ENCODE measurements around the gene AMHR2.
"Not testable (repeated sequence)": the region's sequence is repeated elsewhere in the genome, so short reads cannot be mapped to it uniquely, and the experiment has no call there.

Gene AMHR2

DNA sequence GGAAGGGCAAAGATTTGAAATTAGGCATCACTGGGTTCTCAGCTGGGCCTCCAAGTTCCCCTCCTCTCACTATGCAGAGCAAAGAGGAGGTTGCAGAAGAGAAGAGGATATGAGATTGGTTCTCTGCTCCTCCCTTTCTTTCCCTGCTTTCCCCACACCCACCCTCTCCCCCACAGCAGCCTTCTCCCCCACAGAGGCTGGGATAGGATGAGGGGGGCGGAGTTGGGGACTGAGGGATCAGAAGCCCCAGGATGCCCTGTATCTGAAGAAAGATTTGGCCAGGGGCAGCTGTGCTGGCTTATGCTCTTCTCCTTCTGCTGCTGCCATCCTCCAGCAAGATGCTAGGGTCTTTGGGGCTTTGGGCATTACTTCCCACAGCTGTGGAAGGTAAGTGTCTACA, at the start of gene AMHR2:
AMHR2 (plus strand) TSS at position 259 of the 400 bp plus-strand sequence; CDS start at position 339, 80 bp downstream.
- DNase-seq (ENCODE audit: low spot score) = no peak

DNA sequence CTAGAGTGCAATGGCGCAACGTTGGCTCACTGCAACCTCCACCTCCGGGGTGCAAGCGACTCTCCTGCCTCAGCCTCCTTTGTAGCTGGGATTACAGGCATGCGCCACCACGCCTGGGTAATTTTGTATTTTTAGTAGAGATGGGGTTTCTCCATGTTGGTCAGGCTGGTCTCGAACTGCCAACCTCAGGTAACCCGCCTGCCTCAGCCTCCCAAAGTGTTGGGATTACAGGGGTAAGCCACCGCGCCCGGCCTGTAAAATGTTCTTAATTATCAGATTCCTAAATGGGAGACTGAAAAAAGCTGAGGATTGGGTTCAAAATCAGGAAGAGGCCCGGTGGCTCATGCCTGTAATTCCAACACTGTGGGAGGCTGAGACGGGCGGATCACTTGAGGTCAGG, 49.4 kb upstream of the AMHR2 start:
- not testable (repeated sequence) for DNase-seq (ENCODE audit: low spot score)

DNA sequence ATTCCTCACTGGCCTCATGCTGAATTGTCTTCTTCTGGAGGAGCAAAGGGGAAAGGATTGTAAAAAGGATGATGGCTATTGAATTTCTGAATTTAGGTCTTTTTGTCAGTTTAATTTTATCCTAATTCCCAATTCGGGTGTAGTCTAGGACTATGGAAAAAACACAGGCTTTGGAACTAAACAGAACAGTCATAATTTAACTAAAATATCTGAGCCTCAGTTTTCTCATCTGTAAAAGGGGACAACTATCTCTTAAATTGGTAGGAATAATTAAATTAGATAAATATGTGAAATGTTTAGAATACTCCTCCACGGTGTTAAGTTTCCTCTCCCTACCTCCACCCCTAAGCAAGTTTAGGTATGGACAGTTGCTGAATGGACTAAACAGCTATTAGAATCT, 46.9 kb upstream of the AMHR2 start:
- DNase-seq (ENCODE audit: low spot score) = no peak

DNA sequence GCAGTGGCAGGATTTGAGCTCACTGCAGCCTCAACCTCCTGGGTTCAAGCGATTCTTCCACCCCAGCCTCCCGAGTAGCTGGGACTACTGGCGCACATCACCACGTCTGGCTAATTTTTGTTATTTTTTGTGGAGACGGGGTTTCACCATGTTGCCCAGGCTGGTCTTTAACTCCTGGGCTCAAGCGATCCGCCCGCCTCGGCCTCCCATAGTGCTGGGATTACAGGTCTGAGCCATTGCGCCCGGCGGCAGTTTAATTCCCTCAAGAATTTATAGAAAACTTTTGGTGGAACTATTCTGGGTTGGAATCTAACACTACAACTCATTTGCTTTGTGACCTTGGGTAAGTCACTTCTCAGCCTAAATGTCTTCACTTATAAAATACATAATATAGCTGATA, 45.4 kb upstream of the AMHR2 start:
- no peak for DNase-seq (ENCODE audit: low spot score)

DNA sequence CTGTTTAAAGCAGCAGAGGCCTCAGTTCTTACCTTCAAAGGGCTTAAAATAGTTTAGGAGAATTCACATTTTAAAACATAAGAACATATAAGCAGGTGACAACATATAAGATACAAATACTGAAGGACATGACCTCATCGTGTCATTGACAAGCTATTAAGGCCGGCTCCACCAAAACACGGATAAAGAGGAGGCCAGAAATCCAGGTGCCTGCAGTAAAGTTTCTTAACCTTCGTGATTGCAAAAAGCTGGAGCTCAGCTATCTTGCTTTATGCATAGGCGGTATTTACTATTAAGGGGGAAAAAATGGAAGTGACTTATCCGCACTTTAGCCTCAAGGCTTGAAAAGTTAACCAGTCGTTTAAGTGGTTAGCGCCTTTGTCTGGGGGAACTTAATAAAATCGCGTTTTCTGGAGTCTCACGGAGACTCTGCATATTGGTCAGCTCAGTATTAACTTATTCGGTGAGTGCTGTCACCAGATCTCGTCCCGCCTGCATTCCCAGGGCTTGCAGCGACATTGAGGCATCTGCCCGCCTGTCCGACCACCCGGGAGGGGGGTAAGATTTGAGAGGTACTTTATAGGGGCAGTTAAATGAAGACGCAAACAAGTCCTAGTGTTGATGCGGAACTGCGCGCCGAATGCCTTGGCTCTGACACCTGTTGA, 44.8 kb upstream of the AMHR2 start:
- DNase-seq (ENCODE audit: low spot score) = no peak

DNA sequence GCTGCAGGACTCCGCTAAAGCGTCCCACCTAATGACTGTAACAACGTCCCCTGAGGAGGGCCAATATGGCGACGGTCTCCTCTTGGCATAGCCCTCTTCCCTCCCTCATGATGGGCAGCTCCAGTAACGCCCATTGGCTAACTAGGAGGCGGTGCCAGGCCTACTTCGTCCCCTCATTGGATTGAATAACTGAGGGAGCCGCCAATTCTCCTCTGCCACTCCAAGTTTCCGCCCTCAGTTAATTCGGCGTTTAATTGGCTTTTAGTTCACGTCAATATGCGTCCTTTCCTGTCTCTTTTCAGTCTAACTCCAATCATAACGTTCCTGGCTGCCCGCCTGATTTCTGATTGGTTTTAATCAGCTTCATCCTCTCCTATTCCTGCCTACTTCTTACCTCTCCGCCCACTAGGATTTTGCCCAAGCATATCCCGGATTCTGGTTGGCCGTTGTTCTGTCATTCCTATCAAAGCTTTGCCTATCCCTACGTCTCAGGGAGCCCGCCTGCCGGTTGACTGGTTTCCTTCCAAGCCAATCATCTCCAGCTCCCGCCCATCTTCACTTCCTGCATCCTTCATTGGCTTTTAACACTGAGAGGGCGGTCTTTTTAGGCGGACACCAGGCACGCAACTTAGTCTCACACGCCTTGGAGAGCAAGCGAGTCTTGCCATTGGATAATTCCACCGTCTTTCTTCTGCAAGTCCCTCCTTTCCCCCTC, 44.1 kb upstream of the AMHR2 start:
- DNase-seq (ENCODE audit: low spot score) = peak; percentile 93

DNA sequence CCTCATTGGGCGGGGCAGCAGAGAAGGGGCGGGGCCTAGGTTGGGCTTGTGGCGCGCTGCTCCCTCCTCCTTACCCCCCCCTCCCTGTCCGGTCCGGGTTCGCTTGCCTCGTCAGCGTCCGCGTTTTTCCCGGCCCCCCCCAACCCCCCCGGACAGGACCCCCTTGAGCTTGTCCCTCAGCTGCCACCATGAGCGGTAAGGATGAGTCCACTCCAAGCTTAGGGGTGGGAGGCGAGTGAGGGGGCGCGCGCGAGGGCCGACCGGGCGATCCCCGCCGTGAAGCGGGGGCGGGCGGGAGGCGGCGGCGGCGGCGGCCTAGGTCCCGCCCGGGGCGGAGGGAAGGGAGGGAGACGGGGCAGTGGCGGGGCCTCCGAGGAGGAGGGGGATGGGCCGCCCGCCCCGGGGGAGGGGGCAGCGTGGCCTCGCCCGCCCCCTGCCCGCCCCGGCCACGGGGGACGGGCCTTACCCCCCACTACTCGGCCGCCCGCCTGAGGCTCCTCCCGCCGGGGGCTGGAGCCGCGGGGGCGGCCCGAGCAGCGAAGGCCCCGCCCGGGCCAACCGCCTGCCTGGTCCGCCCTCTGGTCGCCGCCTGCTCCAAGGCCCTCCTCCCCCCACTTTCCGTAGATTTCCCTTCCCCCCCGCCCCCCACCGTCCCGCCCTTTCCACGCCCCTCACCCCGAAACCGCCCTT, 43.4 kb upstream of the AMHR2 start, which contains the start of gene SP1:
SP1 (plus strand) TSS at position 73 of the 690 bp plus-strand sequence; CDS start at position 189, 116 bp downstream.
- DNase-seq (ENCODE audit: low spot score) = peak; percentile 92

DNA sequence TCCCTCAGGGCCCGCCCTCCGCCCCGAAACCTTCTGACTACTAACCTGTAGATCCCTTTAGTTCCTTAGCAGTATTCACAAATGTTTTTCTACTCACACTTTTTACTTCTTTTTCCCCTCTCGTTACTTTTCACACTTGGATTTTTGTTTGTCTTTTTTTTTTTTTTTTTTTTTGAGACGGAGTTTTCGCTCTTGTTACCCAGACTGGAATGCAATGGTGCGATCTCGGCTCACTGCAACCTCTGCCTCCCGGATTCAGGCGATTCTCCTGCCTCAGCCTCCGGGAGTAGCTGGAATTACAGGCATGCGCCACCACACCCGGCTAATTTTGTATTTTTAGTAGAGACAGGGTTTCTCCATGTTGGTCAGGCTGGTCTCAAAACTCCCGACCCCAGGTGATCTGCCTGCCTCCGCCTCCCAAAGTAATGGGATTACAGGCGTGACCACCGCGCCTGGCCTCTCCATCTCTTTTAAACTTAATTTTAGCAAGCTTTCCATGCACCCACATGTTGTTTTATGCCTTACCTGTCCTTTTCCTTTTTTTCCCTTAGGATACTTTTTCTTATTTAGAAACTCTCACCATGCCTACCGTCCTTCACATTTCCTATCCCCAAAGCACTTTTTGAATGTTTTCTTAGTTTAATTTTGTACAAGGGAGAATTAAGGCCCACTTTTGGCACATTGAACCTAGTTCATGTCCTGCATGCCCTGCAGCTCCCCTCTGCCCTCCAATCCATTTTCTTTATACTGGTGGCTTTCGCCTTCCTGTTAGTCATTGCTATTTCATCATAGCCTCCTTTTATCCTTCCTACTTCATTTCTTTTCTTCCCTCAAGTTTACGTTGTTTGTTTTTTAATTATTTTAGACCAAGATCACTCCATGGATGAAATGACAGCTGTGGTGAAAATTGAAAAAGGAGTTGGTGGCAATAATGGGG, 42.6 kb upstream of the AMHR2 start:
- peak; percentile 14 for DNase-seq (ENCODE audit: low spot score)

DNA sequence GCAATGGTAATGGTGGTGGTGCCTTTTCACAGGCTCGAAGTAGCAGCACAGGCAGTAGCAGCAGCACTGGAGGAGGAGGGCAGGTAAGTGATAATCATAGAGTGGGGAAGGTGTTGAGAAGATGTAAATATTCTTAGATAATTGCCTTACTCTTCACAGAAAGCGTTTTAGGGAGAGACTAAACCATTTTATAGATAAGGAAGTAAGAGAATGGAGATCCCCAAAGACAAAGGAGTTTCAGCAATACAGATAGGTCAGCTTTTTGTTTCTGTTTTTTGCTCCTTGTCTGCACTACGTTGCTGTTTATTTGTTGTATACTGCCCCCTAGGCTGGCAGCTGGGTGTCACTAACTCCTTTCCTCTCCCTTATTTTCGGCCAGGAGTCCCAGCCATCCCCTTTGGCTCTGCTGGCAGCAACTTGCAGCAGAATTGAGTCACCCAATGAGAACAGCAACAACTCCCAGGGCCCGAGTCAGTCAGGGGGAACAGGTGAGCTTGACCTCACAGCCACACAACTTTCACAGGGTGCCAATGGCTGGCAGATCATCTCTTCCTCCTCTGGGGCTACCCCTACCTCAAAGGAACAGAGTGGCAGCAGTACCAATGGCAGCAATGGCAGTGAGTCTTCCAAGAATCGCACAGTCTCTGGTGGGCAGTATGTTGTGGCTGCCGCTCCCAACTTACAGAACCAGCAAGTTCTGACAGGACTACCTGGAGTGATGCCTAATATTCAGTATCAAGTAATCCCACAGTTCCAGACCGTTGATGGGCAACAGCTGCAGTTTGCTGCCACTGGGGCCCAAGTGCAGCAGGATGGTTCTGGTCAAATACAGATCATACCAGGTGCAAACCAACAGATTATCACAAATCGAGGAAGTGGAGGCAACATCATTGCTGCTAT, 41.7 kb upstream of the AMHR2 start:
- DNase-seq (ENCODE audit: low spot score) = peak; percentile 24

DNA sequence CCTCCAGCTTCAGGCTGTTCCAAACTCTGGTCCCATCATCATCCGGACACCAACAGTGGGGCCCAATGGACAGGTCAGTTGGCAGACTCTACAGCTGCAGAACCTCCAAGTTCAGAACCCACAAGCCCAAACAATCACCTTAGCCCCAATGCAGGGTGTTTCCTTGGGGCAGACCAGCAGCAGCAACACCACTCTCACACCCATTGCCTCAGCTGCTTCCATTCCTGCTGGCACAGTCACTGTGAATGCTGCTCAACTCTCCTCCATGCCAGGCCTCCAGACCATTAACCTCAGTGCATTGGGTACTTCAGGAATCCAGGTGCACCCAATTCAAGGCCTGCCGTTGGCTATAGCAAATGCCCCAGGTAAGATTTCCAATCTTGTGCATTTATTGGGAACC, 40.4 kb upstream of the AMHR2 start:
- no peak for DNase-seq (ENCODE audit: low spot score)

DNA sequence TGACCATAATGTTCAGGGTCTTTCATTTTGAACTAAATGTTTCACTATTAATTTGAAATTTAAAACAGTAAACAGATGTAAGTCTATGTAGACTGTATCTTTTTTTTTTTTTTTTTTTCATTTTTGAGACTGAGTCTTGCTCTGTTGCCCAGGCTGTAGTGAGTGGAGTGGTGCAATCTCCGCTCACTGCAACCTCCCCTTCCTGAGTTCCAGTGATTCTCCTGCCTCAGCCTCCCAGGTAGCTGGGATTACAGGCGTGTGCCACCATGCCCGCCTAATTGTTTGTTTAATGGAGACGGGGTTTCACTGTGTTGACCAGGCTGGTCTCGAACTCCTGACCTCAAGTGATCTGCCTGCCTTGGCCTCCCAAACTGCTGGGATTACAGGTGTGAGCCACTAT, 37.3 kb upstream of the AMHR2 start:
- DNase-seq (ENCODE audit: low spot score) = not testable (repeated sequence)

DNA sequence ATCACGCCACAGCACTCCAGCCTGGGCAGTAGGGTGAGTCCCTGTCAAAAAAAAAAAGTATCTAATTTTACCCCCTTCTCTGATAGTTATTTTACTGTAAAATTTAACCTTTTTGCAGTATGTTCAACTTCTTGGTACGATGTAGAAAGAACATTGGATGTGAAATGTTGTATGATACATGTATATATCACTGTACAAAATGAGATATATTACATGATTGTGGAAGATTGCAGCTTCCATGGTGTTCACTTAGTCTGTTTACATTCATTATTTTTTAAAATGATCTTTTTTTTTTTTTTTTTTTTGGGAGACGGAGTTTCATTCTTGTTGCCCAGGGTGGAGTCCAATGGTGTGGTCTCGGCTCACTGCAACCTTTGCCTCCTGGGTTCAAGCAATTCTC, 34.7 kb upstream of the AMHR2 start:
- DNase-seq (ENCODE audit: low spot score) = no peak

DNA sequence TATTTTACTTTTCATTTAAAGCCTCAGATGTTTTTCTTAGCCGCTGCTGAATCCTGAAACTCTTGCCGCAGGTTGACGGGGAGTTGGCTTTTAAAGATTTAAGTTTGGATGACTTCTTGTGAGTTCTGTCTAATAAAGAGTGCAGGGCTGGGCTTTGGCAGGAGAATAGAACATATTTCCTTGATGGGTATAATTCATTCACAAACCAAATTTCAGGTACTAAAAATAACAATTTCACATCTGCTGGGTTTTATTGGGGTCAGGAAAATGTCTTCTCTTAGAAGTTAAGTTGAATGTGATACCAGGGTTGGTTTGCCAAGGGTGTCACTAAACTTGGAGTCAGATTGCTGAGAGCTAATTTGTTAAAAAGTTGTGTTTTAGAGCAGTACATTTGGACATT, 34.0 kb upstream of the AMHR2 start:
- DNase-seq (ENCODE audit: low spot score) = no peak

DNA sequence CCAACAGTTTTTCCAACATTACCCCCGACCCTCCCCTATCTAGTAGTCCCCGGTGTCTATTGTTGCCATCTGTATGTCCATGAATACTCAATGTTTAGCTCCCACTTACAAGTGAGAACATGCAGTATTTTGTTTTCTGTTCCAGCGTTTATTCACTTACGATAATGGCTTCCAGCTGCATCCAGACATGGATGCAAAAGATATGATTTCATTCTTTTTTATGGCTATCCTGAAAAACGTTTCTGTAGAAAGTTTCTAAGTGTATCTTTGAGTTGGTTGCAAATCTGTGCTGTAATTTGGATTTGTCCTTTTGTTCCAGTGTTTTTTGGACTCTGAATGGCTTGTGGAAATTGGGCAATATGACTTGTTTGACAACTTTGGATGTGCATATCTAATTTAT, 31.9 kb upstream of the AMHR2 start:
- DNase-seq (ENCODE audit: low spot score) = no peak

DNA sequence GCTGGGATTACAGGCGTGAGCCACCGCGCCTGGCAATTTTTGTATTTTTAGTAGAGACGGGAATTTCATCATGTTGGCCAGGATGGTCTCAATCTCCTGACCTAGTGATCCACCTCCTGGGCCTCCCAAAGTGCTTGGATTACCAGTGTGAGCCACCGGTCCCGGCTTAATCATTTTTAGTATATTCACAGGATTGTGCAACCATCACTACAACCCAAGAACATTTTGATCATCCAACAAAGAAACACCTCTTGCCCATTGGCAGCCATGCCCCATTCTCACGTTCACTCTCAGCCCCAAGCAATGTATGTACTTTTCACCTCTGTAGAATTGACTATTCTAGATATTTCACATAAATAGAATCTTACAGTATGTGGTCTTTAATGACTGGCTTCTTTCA, 23.8 kb upstream of the AMHR2 start:
- DNase-seq (ENCODE audit: low spot score) = no peak

DNA sequence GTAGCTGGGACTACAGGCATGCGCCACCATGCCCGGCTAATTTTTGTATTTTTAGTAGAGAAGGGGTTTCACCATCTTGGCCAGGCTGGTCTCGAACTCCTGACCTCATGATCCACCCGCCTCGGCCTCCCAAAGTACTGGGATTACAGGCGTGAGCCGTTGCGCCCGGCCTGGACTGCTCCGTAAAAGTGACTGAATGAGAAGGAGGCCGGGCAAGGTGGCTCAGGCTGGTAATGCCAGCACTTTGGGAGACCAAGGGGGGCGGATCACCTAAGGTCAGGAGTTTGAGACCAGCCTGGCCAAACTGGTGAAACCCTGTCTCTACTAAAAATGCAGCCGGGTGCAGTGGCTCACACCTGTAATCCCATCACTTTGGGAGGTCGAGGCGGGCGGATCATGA, 21.3 kb upstream of the AMHR2 start:
- DNase-seq (ENCODE audit: low spot score) = not testable (repeated sequence)

DNA sequence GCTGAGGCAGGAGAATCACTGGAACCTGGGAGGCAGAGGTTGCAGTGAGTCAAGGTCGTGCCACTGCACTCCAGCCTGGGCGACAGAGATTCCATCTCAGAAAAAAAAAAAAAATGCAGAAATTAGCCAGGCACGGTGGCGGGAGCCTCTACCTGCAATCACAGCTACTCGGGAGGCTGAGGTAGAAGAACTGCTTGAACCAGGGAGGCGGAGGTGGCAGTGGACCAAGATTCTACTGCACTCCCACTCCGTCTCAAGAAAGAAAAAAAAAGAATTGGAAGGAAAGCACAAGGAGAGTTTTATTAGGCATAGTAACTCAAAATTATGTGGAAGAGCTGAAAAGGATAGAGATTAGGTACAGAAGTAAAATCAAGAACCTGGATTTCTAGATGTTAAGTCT, 20.8 kb upstream of the AMHR2 start:
- DNase-seq (ENCODE audit: low spot score) = no peak

DNA sequence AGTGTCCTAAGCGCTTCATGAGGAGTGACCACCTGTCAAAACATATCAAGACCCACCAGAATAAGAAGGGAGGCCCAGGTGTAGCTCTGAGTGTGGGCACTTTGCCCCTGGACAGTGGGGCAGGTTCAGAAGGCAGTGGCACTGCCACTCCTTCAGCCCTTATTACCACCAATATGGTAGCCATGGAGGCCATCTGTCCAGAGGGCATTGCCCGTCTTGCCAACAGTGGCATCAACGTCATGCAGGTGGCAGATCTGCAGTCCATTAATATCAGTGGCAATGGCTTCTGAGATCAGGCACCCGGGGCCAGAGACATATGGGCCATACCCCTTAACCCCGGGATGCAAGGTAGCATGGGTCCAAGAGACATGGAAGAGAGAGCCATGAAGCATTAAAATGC, 12.7 kb upstream of the AMHR2 start:
- no peak for DNase-seq (ENCODE audit: low spot score)

DNA sequence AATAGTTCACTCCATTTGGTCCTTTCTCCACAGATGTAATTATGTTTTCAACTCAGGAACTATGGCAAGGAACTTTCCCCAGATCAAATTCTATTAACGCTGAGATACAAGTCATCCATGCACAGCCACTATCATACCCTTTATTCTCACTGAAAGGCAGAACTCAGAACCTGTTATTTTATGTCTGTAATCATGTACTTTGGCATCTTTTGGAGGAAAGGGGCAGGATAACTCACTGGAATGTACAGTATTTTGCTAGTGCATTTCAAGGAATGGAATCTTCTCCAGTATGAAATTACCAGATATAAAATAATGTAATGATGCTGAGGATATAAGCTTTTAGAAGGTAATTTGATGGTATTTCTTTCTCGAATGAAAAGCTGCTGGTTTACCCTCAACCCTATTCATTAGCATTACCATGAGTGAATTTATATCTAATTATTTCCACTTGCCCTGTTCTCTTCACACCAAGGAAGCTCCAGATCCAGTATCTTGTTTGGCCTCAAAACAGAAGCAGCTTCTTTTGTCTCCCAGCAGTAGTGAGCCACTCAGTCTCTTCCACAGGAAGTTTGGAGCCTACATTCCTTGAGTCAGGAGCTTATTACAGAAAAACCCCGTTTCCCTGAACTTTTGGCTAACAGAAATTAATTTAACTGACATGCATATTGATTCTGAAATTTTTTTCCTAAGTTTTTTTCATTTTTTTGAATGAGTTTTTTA, 10.0 kb upstream of the AMHR2 start:
- no peak for DNase-seq (ENCODE audit: low spot score)

DNA sequence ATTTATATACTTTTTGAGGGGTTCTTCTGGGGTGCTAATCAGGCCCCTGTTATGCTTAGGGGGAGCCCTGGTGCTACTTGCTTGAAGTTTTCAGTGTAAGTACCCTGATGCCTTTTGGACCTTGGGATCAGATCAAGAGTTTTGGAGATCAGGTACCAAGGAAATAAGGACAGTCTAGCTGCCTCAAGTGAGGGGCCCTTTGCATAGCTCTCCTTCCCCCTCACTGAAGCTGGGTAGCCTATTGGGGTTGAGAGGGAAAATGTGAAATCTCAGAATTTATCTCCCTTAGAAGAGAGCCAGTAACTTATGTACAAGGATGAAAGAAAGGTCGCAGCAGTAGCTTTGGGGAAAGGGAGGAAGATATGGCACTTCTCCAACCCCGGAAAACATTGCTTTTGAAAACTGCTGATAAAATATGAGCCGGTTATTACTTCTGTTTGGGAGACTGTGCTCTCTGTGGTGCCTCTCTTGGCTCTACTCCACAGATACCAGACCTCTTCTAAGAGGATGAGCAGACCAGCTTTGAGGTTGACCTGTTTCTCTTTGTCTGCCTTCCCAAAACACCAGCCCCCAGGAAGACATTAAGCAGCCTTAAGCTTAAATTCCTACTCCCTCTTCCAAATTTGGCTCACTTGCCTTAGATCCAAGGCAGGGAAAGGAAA, 8.8 kb upstream of the AMHR2 start:
- DNase-seq (ENCODE audit: low spot score) = no peak

Measured in AG20443 (cell line).